ENCODE measurements around the gene RNASE11.
"Not testable (repeated sequence)": the region's sequence is repeated elsewhere in the genome, so short reads cannot be mapped to it uniquely, and the experiment has no call there.

Gene RNASE11

GRCh38 chr14:20587489-20588154 lies at the start of gene RNASE11:
RNASE11 (minus strand) TSS chr14:20588001.
- no peak for DNase-seq (ENCODE audit: low read depth)

- peak; percentile 53 for DNase-seq (ENCODE audit: low read depth)
Observed at GRCh38 chr14:20632831-20633691, 45.3 kb upstream of the RNASE11 start.

- no peak for DNase-seq (ENCODE audit: low read depth)
Observed at GRCh38 chr14:20632448-20632830, 44.6 kb upstream of the RNASE11 start.

GRCh38 chr14:20631880-20632389 lies 44.1 kb upstream of the RNASE11 start:
- DNase-seq (ENCODE audit: low read depth), result no peak

GRCh38 chr14:20631023-20631879 lies 43.5 kb upstream of the RNASE11 start:
- DNase-seq (ENCODE audit: low read depth), result no peak

GRCh38 chr14:20630340-20631022 lies 42.7 kb upstream of the RNASE11 start:
- DNase-seq (ENCODE audit: low read depth), result no peak

- DNase-seq (ENCODE audit: low read depth), result no peak
Observed at GRCh38 chr14:20628063-20628854, 40.5 kb upstream of the RNASE11 start.

GRCh38 chr14:20627346-20628027 lies 39.7 kb upstream of the RNASE11 start:
- DNase-seq (ENCODE audit: low read depth), result no peak

- DNase-seq (ENCODE audit: low read depth), result no peak
Observed at GRCh38 chr14:20626274-20626673, 38.5 kb upstream of the RNASE11 start.

- no peak for DNase-seq (ENCODE audit: low read depth)
Observed at GRCh38 chr14:20624495-20625070, 36.8 kb upstream of the RNASE11 start.

GRCh38 chr14:20623798-20624197 lies 36.0 kb upstream of the RNASE11 start:
- no peak for DNase-seq (ENCODE audit: low read depth)

- DNase-seq (ENCODE audit: low read depth), result no peak
Observed at GRCh38 chr14:20622816-20623291, 35.1 kb upstream of the RNASE11 start.

GRCh38 chr14:20620798-20621478 lies 33.1 kb upstream of the RNASE11 start:
- no peak for DNase-seq (ENCODE audit: low read depth)

- DNase-seq (ENCODE audit: low read depth), result not testable (repeated sequence)
Observed at GRCh38 chr14:20619688-20620087, 31.9 kb upstream of the RNASE11 start.

- no peak for DNase-seq (ENCODE audit: low read depth)
Observed at GRCh38 chr14:20618271-20618749, 30.5 kb upstream of the RNASE11 start.

- no peak for DNase-seq (ENCODE audit: low read depth)
Observed at GRCh38 chr14:20617138-20618003, 29.6 kb upstream of the RNASE11 start.

GRCh38 chr14:20615996-20616395 lies 28.2 kb upstream of the RNASE11 start:
- DNase-seq (ENCODE audit: low read depth), result no peak

Measured in stimulated activated CD8-positive, alpha-beta memory T cell treated with anti-CD3 and anti-CD28 coated beads, Interleukin-4, amount 100 ng/mL, for 24 hours (primary cell).